ENCODE measurements around the gene DCDC2B. TPM values are rescaled to one million over a fixed set of nuclear protein-coding genes. Genes with fewer than 3 reads are reported as not detected.

The DCDC2B gene
- total and polyA plus RNA-seq, 2 of the 13 experiments (the other 11 are each of a cell fraction or from before 2014, with no cell fraction given), result not detected

- TF ChIP-seq ZFP36L1 (CRISPR knock-in tag; IDR thresholded peaks at IDR 0.05) (peak; percentile 40; the same call in 1 of the 2 replicates), HNF1A (IDR thresholded peaks at IDR 0.05; ENCODE audit: low read depth) (no peak), HNF1A (CRISPR knock-in tag; IDR thresholded peaks at IDR 0.05; ENCODE audit: borderline replicate concordance) (peak; percentile 31; the same call in 1 of the 2 replicates), NONO (IDR thresholded peaks at IDR 0.05) (no peak), NONO (CRISPR knock-in tag; conservative IDR thresholded peaks at IDR 0.05) (peak; percentile 92), HMG20A (CRISPR knock-in tag; IDR thresholded peaks at IDR 0.05; ENCODE audit: borderline replicate concordance) (no peak), ZNF138 (CRISPR knock-in tag; IDR thresholded peaks at IDR 0.05; ENCODE audit: low read depth) (peak; percentile 69; the same call in 1 of the 2 replicates), FOSL2 (CRISPR knock-in tag; IDR thresholded peaks at IDR 0.05) (peak; percentile 21; the same call in 1 of the 2 replicates), GABPA (IDR thresholded peaks at IDR 0.05; ENCODE audit: low read depth, low read length) (peak; percentile 68), GABPA (CRISPR knock-in tag; IDR thresholded peaks at IDR 0.05; ENCODE audit: low read depth) (peak; percentile 85), NCOA5 (CRISPR knock-in tag; IDR thresholded peaks at IDR 0.05) (no peak), MIER2 (CRISPR knock-in tag; IDR thresholded peaks at IDR 0.05) (no peak), YY1 (IDR thresholded peaks at IDR 0.05; ENCODE audit: insufficient read depth, insufficient replicate concordance, low read depth, low read length) (peak; percentile 69), ZNF644 (CRISPR knock-in tag; IDR thresholded peaks at IDR 0.05; ENCODE audit: low read depth) (no peak), ZNF574 (CRISPR knock-in tag; IDR thresholded peaks at IDR 0.05) (peak; percentile 62), DNMT3B (CRISPR knock-in tag; conservative IDR thresholded peaks at IDR 0.05) (no peak; the same call in 1 of the 2 replicates), ARID5B (CRISPR knock-in tag; IDR thresholded peaks at IDR 0.05) (peak; percentile 35; the same call in 1 of the 2 replicates), ZNF883 (CRISPR knock-in tag; IDR thresholded peaks at IDR 0.05; ENCODE audit: not compliant biosample characterization) (peak; percentile 86)
Measured at GRCh38 chr1:32179443-32180185, 29.3 kb upstream of the DCDC2B start, which contains the start of gene TXLNA (continued).
